Body of pancreas (tissue), 4 donors: ENCODE data around the gene PINK1. TPM values are rescaled to one million over a fixed set of nuclear protein-coding genes. Genes with fewer than 3 reads are reported as not detected.

ENCODE experiments used
- ATAC-seq: fragments of 150-250 bp; one replicate; pipeline ENCODE4 v1.9.1; 2016
- DNase-seq, 4 donors: peaks; one replicate each; pipeline ENCODE4 v3.0.0-alpha.2; 2019
- H3K27ac ChIP-seq, 4 donors: fragments of 200-600 bp; sonication (generic); 1 replicate in 3 of 4; 2 replicates in 1 of 4; pipeline versions ENCODE4 v1.5.1 to v1.6.1; 2016 to 2019; ENCODE audit warnings: mild to moderate bottlenecking in 1 of 4, mixed read lengths in 1 of 4, moderate library complexity in 1 of 4
- H3K27me3 ChIP-seq, 2 donors: fragments of 200-600 bp; sonication (generic); one replicate each; pipeline ENCODE4 v1.6.0; 2016; ENCODE audit warnings: mild to moderate bottlenecking in 1 of 2
- H3K36me3 ChIP-seq, 2 donors: fragments of 200-600 bp; sonication (generic); replicated peaks in 1 of 2; 2 replicates each; pipeline ENCODE4 v1.5.1; 2016; ENCODE audit warnings: low read depth in 2 of 2; ENCODE audit not compliant: insufficient read depth in 1 of 2
- H3K4me1 ChIP-seq: fragments of 200-600 bp; sonication (generic); one replicate; pipeline ENCODE4 v1.6.0; 2016
- H3K4me3 ChIP-seq, 2 donors: fragments of 200-600 bp; sonication (generic); 1 replicate in 1 of 2; 2 replicates in 1 of 2; pipeline ENCODE4 v1.5.1; 2016 to 2019
- H3K9me3 ChIP-seq, 3 donors: fragments of 200-600 bp; sonication (generic); 1 replicate in 2 of 3; 2 replicates in 1 of 3; pipeline ENCODE4 v1.5.1; 2016
- CTCF ChIP-seq, 7 experiments: fragments of 450-650 bp in 4 of 7; fragments of 200-600 bp in 3 of 7; sonication (generic) in 3 of 7; IDR thresholded peaks; one replicate each; pipeline ENCODE4 v1.5.1; 2016 to 2019; ENCODE audit warnings: antibody characterized with exemption in 7 of 7
- POLR2A ChIP-seq, 3 donors: fragments of 450-650 bp; IDR thresholded peaks; one replicate each; pipeline ENCODE4 v1.6.1; 2016; ENCODE audit warnings: antibody characterized with exemption in 3 of 3, mild to moderate bottlenecking in 2 of 3
- WGBS, 2 donors: methylation state at CpG; one replicate each; pipeline ENCODE4 v1.1.5; 2017; 5-methylcytosine and 5-hydroxymethylcytosine counted together
- intact Hi-C: fragments of 100-400 bp; cut with DNase I; formaldehyde crosslinking; loops from one replicate; pipeline ENCODE4 v1.15.1; 2023
- total RNA-seq, 2 donors: library from RNA; depleted of rRNA; stranded (reverse); fragments of >200 nt; gene quantifications; one replicate each; pipeline ENCODE4 v1.1.0, GENCODE V29; 2016

PINK1 gene
- total RNA-seq, 2 donors from 2014 or later = 40.9 to 67.5 TPM

DNA sequence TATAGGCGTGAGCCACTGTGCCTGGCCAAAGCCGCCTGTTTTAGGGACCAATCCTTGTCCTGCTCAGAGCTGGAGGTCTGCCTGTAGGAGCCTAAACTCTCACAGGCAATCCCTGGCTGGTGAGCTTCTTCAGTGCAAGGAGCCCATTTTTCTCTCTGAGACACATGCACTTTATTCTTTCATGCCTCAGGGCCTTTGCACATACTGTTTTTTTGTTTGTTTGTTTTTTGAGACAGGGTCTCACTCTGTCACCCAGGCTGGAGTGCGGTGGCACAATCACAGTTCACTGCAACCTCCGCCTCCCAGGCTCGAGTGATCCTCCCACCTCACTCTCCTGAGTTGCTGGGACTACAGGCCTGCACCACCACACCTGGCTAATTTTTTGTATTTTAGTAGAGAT is 21.6 kb upstream of the PINK1 start:
- Histone ChIP-seq H3K27me3 (no peaks in the 10 kb centered on the region), H3K4me3 (no peak overlapping the region), H3K36me3 (no peaks in the 10 kb centered on the region), H3K27ac (no peak overlapping the region), H3K9me3 (no peaks in the 10 kb centered on the region), H3K4me1 (no peaks in the 10 kb centered on the region)
- 85 to 86% methylated on average over 5 of the region's 5 CpGs for WGBS, 2 donors
- intact Hi-C loops = no loop called here
- ATAC-seq (no peak), DNase-seq (no peak)
- no peak for TF ChIP-seq POLR2A (IDR thresholded peaks at IDR 0.05)
- TF ChIP-seq CTCF (IDR thresholded peaks at IDR 0.05) = no peak

GRCh38 chr1:20612221-20612746 is 21.0 kb upstream of the PINK1 start:
- Histone ChIP-seq H3K4me3 (no peak overlapping the region), H3K9me3 (no peaks in the 10 kb centered on the region), H3K36me3 (no peaks in the 10 kb centered on the region), H3K27ac (no peak overlapping the region), H3K27me3 (no peaks in the 10 kb centered on the region), H3K4me1 (no peaks in the 10 kb centered on the region)
- TF ChIP-seq CTCF (IDR thresholded peaks at IDR 0.05) (no peak), POLR2A (IDR thresholded peaks at IDR 0.05) (no peak)
- 58 to 80% methylated on average over 8 to 11 of the region's 11 CpGs for WGBS, 2 donors
- no peak for DNase-seq
- intact Hi-C loops = no loop called here
- no peak for ATAC-seq

GRCh38 chr1:20614131-20614579 is 19.1 kb upstream of the PINK1 start:
- DNase-seq (no peak), ATAC-seq (no peak)
- no peaks in the 10 kb centered on the region for H3K4me1 ChIP-seq
- WGBS, 2 donors = 62 to 72% methylated on average over 3 of the region's 3 CpGs
- H3K27me3 ChIP-seq = no peaks in the 10 kb centered on the region
- no peaks in the 10 kb centered on the region for H3K36me3 ChIP-seq
- H3K9me3 ChIP-seq = no peaks in the 10 kb centered on the region
- intact Hi-C loops = no loop called here
- TF ChIP-seq CTCF (IDR thresholded peaks at IDR 0.05) (no peak), POLR2A (IDR thresholded peaks at IDR 0.05) (no peak)
- no peak overlapping the region for H3K27ac ChIP-seq
- H3K4me3 ChIP-seq = no peak overlapping the region

GRCh38 chr1:20615946-20616846 is 17.1 kb upstream of the PINK1 start:
- Histone ChIP-seq H3K4me1 (no peaks in the 10 kb centered on the region), H3K27me3 (no peaks in the 10 kb centered on the region), H3K4me3 (no peak overlapping the region), H3K27ac (no peak overlapping the region), H3K36me3 (no peaks in the 10 kb centered on the region), H3K9me3 (no peaks in the 10 kb centered on the region)
- ATAC-seq (no peak), DNase-seq (no peak)
- TF ChIP-seq POLR2A (IDR thresholded peaks at IDR 0.05) (no peak), CTCF (IDR thresholded peaks at IDR 0.05) (no peak)
- 43 to 45% methylated on average over 17 to 20 of the region's 20 CpGs for WGBS, 2 donors
- intact Hi-C loops = no loop called here
